ENCODE results near the gene FERMT2.
"Not testable (repeated sequence)": the region's sequence is repeated elsewhere in the genome, so short reads cannot be mapped to it uniquely, and the experiment has no call there.

Gene FERMT2

GRCh38 chr14:52901357-52901980 lies 49.4 kb downstream of the FERMT2 start:
- no peak for DNase-seq (ENCODE audit: low read depth)

- DNase-seq (ENCODE audit: low read depth) = no peak
Measured at GRCh38 chr14:52900731-52901130, 50.1 kb downstream of the FERMT2 start.

GRCh38 chr14:52898496-52898895 lies 52.4 kb downstream of the FERMT2 start:
- DNase-seq (ENCODE audit: low read depth) = no peak

- DNase-seq (ENCODE audit: low read depth) = peak; percentile 45
Measured at GRCh38 chr14:52895000-52895399, 55.9 kb downstream of the FERMT2 start.

- DNase-seq (ENCODE audit: low read depth) = no peak
Measured at GRCh38 chr14:52891800-52892199, 59.0 kb downstream of the FERMT2 start.

DNA sequence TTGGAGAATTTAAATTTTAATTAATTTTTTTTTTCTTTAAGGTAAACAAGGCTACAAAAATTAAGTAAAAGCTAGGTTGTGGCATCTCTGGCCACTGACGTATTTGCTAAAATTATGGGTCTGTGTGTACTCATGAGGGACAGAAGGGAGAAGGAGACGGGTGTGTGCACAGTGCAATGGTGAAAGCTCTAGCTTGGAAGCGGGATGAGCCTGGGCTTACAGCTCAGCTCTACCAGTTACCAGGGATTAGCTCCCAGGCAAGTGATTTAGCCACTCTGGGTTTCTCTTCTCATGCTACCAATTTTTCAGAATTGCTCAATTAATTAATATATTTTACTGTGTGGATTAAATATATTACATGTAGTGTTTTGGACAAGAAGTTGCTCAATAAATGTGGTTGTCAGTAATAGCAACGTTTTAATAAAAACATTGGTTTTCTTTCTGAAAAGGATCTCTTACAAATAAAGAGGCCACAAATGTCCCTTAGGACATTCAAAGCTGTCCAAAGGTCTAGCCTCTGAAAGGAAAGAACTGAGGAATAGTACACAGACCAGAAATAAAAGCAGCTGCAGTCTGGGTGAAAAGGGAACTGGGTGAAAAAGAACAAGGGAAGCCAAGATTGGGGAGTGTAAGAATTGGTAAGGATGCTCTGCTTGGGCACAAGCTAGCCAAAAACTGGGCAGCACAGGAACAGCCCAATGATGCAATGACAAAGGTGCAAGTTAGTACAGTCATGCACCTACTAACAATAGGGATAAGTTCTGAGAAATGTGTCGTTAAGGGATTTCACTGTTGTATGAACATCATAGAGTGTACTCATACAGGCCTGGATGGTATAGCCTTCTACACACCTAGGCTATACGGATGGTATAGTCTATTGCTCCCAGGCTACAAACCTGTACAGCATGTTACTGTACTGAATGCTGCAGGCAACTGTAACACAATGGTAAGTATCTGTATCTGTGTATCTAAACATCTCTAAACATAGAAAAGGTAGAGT lies 61.7 kb downstream of the FERMT2 start:
- DNase-seq (ENCODE audit: low read depth) = no peak

DNA sequence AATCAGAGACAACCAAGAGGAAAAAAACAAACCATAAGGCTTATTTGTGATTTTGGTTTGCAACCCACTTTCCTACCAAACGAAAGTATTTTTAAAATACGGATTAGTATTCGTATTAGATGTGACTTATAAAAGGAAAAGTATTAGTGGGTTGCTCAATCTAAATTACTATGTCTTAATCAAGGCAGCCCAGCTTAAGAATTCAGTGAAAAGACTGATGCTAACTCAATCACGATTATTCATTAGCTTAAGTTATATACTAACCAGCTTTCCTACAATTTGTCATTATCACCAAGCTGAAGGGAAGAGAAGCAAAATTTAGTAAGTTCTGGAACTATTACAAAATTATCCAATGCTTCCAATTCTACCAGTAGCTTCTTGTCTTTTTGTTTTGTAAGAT lies 62.7 kb downstream of the FERMT2 start:
- DNase-seq (ENCODE audit: low read depth) = no peak

- DNase-seq (ENCODE audit: low read depth) = no peak
Measured at GRCh38 chr14:52885230-52885629, 65.6 kb downstream of the FERMT2 start.

GRCh38 chr14:52883658-52884057 lies 67.2 kb downstream of the FERMT2 start:
- no peak for DNase-seq (ENCODE audit: low read depth)

GRCh38 chr14:52882824-52883223 lies 68.0 kb downstream of the FERMT2 start:
- no peak for DNase-seq (ENCODE audit: low read depth)

DNA sequence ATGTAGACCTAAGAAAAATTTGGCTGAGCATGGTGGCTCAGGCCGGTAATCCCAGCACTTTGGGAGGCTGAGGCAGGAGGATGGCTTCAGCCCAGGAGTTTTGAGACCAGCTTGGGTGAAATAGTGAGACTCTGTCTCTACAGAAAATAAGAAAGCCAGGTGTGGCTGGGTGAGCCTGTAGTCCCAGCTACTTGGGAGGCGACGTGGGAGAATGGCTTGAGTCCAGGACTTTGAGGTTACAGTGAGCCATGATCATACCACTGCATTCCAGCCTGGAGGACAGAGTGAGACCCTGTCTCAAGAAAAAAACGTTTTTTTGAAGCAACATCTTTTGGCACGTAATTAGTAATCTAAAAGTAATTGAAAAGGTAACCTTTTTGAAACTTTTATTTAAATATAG lies 70.9 kb downstream of the FERMT2 start:
- peak; percentile 50 for DNase-seq (ENCODE audit: low read depth)

DNA sequence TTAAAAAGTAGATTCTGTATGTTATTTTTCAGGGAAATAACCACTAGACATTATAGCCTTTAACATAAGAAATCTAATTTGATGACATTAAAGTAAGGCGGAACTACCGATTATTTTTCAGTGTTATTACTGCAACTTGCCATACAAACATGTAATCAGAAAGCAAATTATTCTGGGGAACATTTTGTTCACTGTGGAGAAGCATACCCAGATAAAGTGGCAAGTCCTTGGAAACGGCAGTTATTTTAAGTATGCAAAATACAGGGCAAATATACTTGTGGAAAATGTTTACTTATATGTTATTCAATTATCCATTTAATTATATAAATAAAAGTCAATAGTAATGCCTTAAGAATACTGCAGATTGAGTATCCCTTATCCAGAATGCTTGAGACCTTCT lies 71.9 kb downstream of the FERMT2 start:
- no peak for DNase-seq (ENCODE audit: low read depth)

GRCh38 chr14:52878469-52878868 lies 72.4 kb downstream of the FERMT2 start:
- no peak for DNase-seq (ENCODE audit: low read depth)

- no peak for DNase-seq (ENCODE audit: low read depth)
Measured at GRCh38 chr14:52877628-52878027, 73.2 kb downstream of the FERMT2 start.

DNA sequence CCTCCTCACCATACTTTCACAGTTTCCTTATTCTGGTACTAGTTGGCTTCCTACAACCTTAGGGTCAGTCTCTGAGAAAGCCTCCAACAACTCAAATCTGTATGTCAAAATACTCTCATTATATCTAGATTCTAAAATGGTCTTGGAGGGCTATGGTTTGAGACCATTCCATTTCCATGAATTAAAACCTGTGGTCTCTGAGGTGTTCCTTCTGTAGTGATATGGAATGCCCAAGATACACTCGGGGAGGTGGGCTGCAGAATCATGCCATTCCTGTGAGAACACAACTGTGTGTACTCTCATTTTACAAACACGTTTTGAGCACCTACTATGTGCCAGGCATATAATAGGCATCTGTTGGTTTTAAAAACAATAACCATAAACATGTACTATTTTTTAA lies 74.0 kb downstream of the FERMT2 start:
- peak; percentile 24 for DNase-seq (ENCODE audit: low read depth)

DNA sequence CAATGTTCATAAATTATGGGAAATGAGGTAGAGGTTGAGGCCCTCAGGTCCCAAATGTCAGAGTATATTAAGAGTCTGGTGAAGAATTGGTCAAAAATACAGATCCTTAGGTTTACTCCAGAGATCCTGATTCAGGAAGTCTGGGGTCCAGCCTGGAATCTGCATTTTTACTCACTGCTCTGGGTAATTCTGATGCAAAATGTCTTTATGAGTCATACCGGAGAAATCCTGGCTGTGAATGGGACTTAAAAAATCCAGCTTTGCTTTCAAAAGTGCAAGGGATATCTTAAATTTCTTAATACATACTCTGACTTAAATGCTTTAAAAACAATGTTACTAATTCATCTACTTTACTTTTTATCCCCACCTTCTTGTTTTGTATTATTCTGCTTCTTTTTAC lies 74.5 kb downstream of the FERMT2 start:
- peak; percentile 53 for DNase-seq (ENCODE audit: low read depth)

- DNase-seq (ENCODE audit: low read depth) = no peak
Measured at GRCh38 chr14:52875707-52876106, 75.1 kb downstream of the FERMT2 start.

DNA sequence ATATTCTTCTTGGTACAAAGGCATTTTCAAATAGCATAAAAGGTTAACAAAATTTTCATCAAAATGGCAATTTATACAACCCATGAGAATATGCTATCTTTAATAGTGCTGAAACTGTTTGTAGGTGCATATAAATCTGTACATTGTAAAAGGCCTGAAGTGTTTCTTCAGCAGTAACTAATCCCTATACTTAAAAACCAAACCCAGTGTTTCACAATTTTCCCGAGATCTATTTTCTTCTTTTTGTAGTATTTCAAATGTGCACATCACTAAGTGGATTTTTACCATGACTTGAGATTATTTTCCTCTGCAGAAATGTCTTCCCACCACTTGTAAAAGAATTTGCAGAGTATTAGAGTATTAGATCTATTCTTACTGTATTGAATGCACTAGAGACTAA lies 76.5 kb downstream of the FERMT2 start:
- no peak for DNase-seq (ENCODE audit: low read depth)

- peak; percentile 31 for DNase-seq (ENCODE audit: low read depth)
Measured at GRCh38 chr14:52873694-52874093, 77.2 kb downstream of the FERMT2 start.

DNA sequence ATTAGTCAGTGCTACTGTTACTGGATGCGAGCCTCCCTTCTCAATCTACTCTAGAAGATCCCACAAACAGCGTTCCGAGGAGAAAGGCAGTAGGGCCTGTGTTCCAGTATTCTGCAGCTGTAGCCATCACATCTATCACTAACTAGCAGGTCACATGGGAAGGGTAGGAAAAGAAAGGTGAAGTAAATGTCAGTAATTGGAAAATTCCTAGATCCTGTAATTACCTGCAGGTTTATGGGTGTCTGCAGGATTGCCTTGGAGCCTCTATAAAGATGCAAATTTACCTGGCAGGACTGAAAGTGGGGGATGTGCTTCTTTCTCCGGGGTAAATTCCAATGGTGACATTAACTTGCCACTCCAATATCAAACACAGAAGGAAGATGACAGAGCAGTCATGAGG lies 77.8 kb downstream of the FERMT2 start:
- no peak for DNase-seq (ENCODE audit: low read depth)

DNA sequence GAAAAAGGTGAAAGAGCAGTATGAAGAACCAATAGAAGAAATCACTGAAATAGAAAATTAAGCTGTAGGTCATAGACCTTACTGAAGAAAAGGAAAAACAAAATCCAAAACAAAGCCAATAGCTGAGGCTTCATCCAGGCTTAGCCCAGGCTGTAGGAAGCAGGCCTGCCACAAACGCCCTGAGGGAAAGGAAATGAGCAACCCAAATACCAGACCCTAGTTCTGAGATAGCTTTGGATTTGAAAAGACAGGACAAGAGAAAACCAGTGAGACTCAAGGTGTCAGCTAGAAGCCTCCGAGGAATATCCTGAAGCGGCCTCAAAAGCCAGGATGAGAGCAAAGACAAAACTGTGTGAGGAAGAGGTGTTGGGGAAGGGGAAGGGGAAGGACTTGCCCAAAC lies 79.2 kb downstream of the FERMT2 start:
- peak; percentile 82 for DNase-seq (ENCODE audit: low read depth)

GRCh38 chr14:52868911-52869618 lies 81.8 kb downstream of the FERMT2 start:
- DNase-seq (ENCODE audit: low read depth) = no peak

GRCh38 chr14:52864893-52865292 lies 86.0 kb downstream of the FERMT2 start:
- DNase-seq (ENCODE audit: low read depth) = not testable (repeated sequence)
